ELR (cell line): ENCODE data around the gene GLIS1.

Experiments used
- DNase-seq: peaks from one replicate; pipeline ENCODE4 v3.0.0-alpha.2; 2015; ENCODE audit warnings: low read depth

GLIS1 gene

GRCh38 chr1:53548031-53548491 lies 190.9 kb downstream of the GLIS1 start:
- DNase-seq, result no peak

GRCh38 chr1:53547231-53547790 lies 191.7 kb downstream of the GLIS1 start:
- no peak for DNase-seq

- no peak for DNase-seq
These were observed 192.4 kb downstream of the GLIS1 start for GRCh38 chr1:53546409-53547155.

DNA sequence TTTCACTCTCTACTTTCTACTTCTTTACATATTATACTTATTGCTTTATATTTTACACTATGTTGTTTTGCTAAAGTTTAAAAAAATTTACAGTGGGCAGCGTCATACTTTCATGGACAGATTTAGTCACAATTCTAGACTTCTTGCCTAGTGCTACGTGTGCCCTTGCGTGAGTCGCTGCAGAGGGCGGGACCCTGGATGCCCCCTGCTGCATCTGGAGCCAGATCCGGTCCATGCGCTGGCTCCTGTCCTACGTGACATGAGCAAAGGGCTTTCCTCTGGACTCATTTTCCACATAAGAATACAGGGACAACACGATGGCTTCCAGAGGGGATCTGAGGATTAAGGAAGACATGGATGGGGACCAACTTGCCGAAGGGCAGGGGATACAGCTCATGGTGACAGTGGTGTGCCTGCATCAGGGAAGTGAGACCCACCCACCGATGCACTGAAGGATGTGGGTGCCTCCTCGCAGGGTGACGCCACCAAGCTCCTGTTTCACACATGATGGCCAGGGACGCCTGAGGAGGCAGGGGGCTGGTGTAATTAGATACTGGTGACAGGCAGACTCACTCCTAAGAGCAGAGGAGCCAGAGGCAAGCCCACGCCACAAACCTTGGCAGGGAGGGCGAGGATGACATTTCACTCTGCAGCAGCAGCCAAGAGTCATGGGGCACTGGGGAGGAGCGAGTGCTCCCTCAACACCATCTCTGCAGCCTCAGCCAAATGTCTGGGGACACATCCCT lies 193.1 kb downstream of the GLIS1 start:
- no peak for DNase-seq

- DNase-seq, result no peak
These were observed 194.0 kb downstream of the GLIS1 start for GRCh38 chr1:53544728-53545515.

DNA sequence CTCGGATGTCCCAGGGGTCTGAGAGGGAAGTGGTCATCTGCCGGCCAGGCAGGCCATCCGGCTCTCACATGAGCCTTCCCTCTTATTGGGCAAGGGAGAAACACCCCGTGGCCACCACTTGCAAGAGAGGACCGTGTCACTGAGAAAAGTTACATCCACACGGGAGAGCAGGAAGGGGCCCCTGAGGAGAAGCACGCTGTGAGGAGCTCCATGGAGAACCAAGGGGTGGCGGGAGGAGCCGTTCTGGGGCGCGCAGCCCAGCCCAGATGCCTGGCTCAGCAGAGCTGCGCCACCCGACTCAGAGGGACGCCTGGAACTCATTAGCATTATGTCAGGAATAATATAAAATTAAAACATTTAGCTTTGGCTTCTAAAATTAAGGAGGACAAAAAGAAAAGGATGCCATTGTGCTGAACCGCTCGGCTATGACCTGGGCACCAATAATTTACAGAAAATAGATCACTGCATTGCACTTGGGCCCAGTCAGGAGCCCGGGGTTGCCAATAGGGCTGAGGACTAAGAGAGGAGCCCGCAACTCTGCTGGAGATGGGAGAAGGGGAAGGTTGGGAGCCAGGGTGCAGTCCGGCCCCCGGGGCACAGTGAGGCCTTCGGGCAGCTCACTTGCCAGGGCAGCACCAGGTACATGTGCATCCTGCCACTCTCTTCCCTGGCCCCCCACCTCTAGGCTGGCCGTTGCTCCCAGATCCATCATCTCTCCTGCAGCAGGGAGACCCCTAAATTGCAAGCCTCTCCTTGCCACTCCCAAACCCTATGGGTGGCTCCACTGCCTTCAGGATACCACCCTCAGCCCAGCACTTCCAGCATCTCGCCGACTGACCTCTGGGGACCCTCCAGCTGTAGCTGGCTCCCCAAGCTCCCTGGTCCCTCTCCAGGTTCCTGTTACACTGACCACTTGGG lies 194.9 kb downstream of the GLIS1 start:
- no peak for DNase-seq

GRCh38 chr1:53543130-53543777 lies 195.7 kb downstream of the GLIS1 start:
- no peak for DNase-seq

DNA sequence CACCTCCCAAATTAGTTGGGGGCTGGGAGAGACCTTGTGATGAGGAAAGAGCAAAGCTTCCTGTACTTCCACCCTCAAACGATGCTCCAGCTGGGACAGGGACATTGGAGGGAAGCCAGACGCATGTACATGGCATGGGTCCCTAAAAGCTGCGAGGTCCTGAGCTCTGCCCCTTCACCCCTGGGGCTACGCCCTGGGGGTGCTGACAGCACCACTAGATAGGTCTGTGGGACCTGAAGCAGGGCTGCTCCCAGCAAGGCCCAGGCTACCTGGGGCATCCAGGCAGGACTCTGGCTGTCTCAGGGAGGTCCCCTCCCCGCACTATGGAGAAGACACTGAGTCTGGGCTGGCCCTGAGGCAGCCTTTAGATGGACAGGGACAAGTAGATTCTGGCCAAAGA lies 196.4 kb downstream of the GLIS1 start:
- no peak for DNase-seq

- peak; percentile 91 for DNase-seq
These were observed 197.0 kb downstream of the GLIS1 start for GRCh38 chr1:53541761-53542550.

DNA sequence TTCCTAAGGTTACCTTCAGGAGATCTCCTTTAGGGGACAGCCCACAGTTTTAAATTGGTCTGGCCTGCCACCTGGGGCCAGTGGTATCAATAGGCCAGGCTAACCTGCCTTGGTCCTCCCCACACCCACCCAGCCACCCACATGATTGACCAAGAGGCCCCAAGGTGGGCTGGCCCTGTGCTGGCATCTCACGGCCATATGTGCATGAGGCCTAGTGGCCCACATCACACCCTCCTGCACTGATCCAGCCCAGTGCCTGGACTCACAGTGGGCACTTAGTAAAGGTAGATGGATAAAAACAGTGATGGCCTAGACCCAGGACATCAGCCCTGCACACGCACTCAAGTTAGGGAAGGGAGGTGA lies 197.7 kb downstream of the GLIS1 start:
- no peak for DNase-seq

DNA sequence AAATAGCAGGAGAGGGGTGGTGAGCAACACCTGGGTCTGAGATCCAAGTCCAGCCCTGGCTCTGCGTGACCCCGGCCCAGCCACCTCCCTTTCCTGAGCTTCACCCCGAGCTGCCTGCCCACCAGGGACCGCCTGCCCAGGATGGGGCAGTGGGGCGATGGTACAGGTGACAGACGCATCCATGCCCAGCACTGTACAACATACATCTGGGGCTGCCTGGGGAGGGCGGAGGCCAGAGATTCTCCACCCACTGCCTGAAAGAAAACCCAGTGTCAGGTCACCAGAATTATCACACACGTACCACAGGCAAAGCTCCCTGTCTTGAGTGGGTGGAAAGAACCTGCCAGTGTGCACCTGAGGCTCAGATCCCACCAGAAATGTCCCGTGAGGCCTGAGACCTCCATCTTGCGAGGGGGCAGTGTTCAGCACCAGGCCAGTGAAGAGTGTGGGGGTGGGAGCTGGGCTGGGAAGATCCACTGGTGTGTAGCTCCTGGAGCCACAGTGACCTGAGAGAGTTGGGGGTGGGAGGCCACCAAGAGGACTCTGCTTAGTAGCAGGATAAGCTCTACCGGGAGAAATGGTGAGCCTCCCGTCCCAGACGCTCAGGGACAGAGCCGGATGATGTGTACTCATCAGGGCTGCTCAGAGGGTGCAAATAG lies 198.2 kb downstream of the GLIS1 start:
- DNase-seq, result no peak

- no peak for DNase-seq
These were observed 199.0 kb downstream of the GLIS1 start for GRCh38 chr1:53539711-53540603.

GRCh38 chr1:53539226-53539625 lies 199.7 kb downstream of the GLIS1 start:
- no peak for DNase-seq

DNA sequence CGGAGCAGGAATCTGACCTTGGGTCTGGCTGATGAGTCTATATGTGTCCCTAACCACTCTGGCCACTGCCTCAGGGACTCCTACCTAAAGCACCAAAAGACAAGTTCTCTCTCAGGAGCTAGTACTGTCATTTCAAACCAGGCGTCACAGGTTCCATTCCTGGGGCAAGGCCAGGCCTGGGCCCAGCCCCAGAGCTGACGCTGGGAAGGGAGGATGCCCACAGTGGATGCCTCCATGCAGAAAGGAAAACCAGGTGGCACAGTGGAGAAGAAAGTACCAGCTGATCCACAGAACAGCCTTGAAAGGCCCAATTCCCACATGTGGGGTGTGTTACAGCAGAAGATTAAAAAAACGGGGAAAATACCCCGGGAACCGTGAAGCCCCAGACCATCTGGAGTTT lies 202.4 kb downstream of the GLIS1 start:
- no peak for DNase-seq

GRCh38 chr1:53535846-53536245 lies 203.1 kb downstream of the GLIS1 start:
- DNase-seq, result peak; percentile 79

GRCh38 chr1:53535226-53535625 lies 203.7 kb downstream of the GLIS1 start:
- no peak for DNase-seq

DNA sequence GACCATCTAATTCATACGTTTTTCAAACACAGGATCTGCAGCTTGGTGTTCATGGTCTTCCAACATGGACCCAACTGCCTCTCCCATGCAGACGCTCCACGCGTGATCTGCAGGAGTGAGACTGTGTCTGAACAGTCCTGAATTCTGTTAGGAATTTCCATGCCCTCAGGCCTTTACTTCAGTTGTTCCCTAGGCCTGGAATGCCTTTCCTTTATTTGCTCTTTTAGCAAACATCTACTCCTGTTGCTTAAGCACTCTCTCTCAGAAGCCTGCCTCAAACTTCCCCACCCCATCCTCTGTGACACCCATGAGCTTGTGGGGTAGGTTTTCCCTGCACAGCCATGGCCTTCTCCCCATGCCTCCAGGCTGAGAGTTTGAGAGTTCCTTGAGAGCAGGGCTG lies 206.1 kb downstream of the GLIS1 start:
- DNase-seq, result no peak

DNA sequence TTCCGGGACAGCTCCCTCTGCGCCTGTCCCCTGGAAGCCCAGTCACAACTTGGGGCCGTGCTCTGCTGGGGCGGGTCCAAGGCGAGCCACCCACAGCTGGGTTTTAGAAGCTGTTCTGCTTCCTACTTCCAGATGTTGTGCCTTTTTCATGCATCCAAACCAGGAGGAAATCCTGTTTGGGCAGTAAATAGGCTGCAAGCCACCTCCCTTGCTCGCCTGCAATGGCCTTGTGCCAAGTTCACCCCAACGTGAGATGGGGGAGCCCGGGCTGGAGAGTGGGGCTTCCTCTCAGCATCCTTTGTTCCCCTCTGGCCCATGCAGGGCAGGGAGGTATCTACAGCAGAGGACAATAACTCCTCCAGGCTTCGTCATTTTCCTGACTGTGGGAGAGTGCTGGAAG lies 206.6 kb downstream of the GLIS1 start:
- no peak for DNase-seq
